Measurements from ENCODE around the gene GPR132. TPM values are rescaled to one million over a fixed set of nuclear protein-coding genes. Genes with fewer than 3 reads are reported as not detected.

The GPR132 gene
- polyA plus RNA-seq, 1 donor from 2014 or later, result not detected

DNA sequence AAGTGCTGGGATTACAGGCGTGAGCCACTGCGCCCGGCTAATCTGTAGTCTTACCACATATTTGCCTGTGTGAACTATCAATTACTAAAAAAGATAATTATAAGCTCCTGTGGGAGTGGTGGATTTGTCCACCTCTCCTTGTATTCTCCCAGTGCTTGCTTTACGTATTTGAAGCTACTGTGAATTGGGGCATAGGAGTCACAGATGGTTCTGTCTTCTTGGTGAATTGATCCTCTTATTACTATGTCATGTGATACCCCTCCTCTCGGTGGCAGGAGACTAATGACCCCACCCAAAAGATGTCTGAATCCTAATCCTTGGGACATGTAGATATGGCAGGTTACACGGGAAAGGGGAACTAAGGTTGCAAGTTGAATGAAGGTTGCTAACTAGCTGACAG is 11.8 kb downstream of the GPR132 start:
- Histone ChIP-seq H3K27me3 (ENCODE audit: insufficient read depth, low read depth, low read length) (no peaks in the 10 kb centered on the region), H3K27ac (ENCODE audit: low read length) (no peak overlapping the region), H3K9me2 (ENCODE audit: insufficient read depth, low read length) (no peaks in the 10 kb centered on the region), H3K36me3 (ENCODE audit: insufficient read depth, low read length) (no peaks in the 10 kb centered on the region), H3K9ac (ENCODE audit: low read length) (no peak overlapping the region), H2AFZ (ENCODE audit: low read depth, low read length) (no peak overlapping the region), H3K4me3 (ENCODE audit: low read length) (no peak overlapping the region), H3K4me2 (ENCODE audit: low read length) (no peak overlapping the region), H3K9me3 (ENCODE audit: low read length) (no peaks in the 10 kb centered on the region), H3F3A (ENCODE audit: insufficient read depth, low read length, poor library complexity, severe bottlenecking) (no peaks in the 10 kb centered on the region), H4K20me1 (ENCODE audit: insufficient read depth) (no peaks in the 10 kb centered on the region), H3K79me2 (replicated peaks; ENCODE audit: insufficient read depth, low read length) (no peaks in the 10 kb centered on the region)
- TF ChIP-seq, protein P1, sequence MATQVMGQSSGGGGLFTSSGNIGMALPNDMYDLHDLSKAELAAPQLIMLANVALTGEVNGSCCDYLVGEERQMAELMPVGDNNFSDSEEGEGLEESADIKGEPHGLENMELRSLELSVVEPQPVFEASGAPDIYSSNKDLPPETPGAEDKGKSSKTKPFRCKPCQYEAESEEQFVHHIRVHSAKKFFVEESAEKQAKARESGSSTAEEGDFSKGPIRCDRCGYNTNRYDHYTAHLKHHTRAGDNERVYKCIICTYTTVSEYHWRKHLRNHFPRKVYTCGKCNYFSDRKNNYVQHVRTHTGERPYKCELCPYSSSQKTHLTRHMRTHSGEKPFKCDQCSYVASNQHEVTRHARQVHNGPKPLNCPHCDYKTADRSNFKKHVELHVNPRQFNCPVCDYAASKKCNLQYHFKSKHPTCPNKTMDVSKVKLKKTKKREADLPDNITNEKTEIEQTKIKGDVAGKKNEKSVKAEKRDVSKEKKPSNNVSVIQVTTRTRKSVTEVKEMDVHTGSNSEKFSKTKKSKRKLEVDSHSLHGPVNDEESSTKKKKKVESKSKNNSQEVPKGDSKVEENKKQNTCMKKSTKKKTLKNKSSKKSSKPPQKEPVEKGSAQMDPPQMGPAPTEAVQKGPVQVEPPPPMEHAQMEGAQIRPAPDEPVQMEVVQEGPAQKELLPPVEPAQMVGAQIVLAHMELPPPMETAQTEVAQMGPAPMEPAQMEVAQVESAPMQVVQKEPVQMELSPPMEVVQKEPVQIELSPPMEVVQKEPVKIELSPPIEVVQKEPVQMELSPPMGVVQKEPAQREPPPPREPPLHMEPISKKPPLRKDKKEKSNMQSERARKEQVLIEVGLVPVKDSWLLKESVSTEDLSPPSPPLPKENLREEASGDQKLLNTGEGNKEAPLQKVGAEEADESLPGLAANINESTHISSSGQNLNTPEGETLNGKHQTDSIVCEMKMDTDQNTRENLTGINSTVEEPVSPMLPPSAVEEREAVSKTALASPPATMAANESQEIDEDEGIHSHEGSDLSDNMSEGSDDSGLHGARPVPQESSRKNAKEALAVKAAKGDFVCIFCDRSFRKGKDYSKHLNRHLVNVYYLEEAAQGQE (IDR thresholded peaks at IDR 0.05; ENCODE audit: borderline replicate concordance), result no peak
- no peak for TF ChIP-seq POLR2AphosphoS5 (IDR thresholded peaks at IDR 0.05)
- TF ChIP-seq SMC3 (conservative IDR thresholded peaks at IDR 0.05; ENCODE audit: poor library complexity), result no peak
- TF ChIP-seq TAF1 (IDR thresholded peaks at IDR 0.05; ENCODE audit: low read depth), result no peak
- TF ChIP-seq EZH2 (IDR thresholded peaks at IDR 0.05; ENCODE audit: borderline replicate concordance, insufficient read depth, low read length, poor library complexity, severe bottlenecking), result no peak
- TF ChIP-seq MXI1 (conservative IDR thresholded peaks at IDR 0.05; ENCODE audit: poor library complexity, severe bottlenecking), result no peak
- TF ChIP-seq, protein P2, sequence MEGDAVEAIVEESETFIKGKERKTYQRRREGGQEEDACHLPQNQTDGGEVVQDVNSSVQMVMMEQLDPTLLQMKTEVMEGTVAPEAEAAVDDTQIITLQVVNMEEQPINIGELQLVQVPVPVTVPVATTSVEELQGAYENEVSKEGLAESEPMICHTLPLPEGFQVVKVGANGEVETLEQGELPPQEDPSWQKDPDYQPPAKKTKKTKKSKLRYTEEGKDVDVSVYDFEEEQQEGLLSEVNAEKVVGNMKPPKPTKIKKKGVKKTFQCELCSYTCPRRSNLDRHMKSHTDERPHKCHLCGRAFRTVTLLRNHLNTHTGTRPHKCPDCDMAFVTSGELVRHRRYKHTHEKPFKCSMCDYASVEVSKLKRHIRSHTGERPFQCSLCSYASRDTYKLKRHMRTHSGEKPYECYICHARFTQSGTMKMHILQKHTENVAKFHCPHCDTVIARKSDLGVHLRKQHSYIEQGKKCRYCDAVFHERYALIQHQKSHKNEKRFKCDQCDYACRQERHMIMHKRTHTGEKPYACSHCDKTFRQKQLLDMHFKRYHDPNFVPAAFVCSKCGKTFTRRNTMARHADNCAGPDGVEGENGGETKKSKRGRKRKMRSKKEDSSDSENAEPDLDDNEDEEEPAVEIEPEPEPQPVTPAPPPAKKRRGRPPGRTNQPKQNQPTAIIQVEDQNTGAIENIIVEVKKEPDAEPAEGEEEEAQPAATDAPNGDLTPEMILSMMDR (IDR thresholded peaks at IDR 0.05; ENCODE audit: poor library complexity, severe bottlenecking), result no peak

DNA sequence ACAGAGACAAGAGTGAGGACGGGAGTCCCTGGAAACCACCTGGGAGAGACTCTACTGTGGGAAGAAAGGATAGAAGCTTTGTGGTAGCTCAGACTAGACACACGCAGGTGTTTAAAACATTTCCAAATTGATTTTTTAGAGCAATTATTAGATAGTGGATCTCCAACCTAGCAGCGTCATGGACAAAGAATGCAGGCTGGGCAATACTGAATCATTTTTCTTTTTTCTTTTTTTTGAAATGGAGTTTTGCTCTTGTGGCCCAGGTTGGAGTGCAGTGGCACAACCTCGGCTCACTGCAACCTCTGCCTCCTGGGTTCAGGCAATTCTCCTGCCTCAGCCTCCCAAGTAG is 13.1 kb downstream of the GPR132 start:
- Histone ChIP-seq H3K9ac (ENCODE audit: low read length) (no peak overlapping the region), H3K4me3 (ENCODE audit: low read length) (no peak overlapping the region), H2AFZ (ENCODE audit: low read depth, low read length) (no peak overlapping the region), H3F3A (ENCODE audit: insufficient read depth, low read length, poor library complexity, severe bottlenecking) (no peaks in the 10 kb centered on the region), H3K9me2 (ENCODE audit: insufficient read depth, low read length) (no peaks in the 10 kb centered on the region), H4K20me1 (ENCODE audit: insufficient read depth) (no peaks in the 10 kb centered on the region), H3K9me3 (ENCODE audit: low read length) (no peaks in the 10 kb centered on the region), H3K36me3 (ENCODE audit: insufficient read depth, low read length) (no peaks in the 10 kb centered on the region), H3K27ac (ENCODE audit: low read length) (no peak overlapping the region), H3K4me2 (ENCODE audit: low read length) (no peak overlapping the region), H3K79me2 (replicated peaks; ENCODE audit: insufficient read depth, low read length) (no peaks in the 10 kb centered on the region), H3K27me3 (ENCODE audit: insufficient read depth, low read depth, low read length) (no peaks in the 10 kb centered on the region)
- TF ChIP-seq RAD21 (conservative IDR thresholded peaks at IDR 0.05) (no peak), EZH2 (IDR thresholded peaks at IDR 0.05; ENCODE audit: borderline replicate concordance, insufficient read depth, low read length, poor library complexity, severe bottlenecking) (no peak), MXI1 (conservative IDR thresholded peaks at IDR 0.05; ENCODE audit: poor library complexity, severe bottlenecking) (no peak), POLR2AphosphoS5 (IDR thresholded peaks at IDR 0.05) (no peak), TAF1 (IDR thresholded peaks at IDR 0.05; ENCODE audit: low read depth) (no peak), SMC3 (conservative IDR thresholded peaks at IDR 0.05; ENCODE audit: poor library complexity) (no peak)
- TF ChIP-seq, protein P1 (IDR thresholded peaks at IDR 0.05; ENCODE audit: borderline replicate concordance), result no peak
